ENCODE results near the gene RRN3. TPM values are rescaled to one million over a fixed set of nuclear protein-coding genes. Genes with fewer than 3 reads are reported as not detected.
"Not testable (repeated sequence)": the region's sequence is repeated elsewhere in the genome, so short reads cannot be mapped to it uniquely, and the experiment has no call there.

Gene RRN3
- total RNA-seq, 4 donors from 2014 or later, result 14.0 to 27.8 (median 20.0) TPM

DNA sequence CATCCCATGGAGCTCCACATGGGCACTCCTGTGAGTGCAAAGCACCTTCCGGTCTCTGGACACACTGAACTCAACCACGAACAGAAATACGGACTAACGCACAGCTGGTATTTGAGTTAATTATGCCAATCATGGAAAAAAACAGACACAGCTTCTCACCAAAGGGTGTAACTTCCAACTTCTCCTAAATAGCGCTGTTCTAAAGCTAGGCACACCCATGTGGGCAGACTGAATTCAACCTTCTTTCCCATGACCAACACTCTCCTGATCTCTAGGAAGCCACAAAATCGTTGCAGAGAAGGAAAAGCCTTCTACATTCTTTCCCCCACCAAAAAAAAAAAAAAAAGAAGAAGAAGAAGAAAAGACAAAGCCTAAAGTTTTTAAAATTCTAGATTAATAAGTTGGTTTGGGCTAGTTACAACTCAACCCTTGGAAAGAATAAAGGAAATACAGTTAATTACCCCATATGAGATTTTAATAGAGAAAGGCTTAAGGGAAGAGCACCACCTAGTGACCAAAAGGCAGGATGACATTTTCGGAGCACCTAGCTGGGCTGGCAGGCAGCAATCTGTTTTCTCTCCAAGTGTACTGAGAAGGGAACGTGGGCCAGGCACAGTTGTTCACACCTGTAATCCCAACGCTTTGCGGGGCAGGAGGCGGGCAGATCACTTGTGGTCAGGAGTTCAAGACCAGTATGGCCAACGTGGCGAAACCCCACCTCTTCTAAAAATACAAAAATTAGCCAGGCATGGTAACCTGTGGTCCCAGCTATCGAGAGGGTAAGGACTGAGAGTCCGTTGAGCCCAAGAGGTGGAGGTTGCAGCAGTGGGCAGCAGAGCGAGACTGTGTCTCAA, 21.9 kb downstream of the RRN3 start:
- H3K27ac ChIP-seq; H3K4me1 ChIP-seq; H3K4me3 ChIP-seq; H3K27me3 ChIP-seq; H3K9me3 ChIP-seq; DNase-seq; intact Hi-C loops (cut with DNase I): not testable (repeated sequence)
- TF ChIP-seq CTCF (IDR thresholded peaks at IDR 0.05), result peak in 3 of 6 experiments; percentile 7 to 44 (median 12)
- H3K36me3 ChIP-seq, result peaks cover 10 to 84% (median 20%) of the 10 kb centered on the region in 3 donors
- WGBS, 2 donors, result 57 to 62% methylated on average over 8 to 10 of the region's 16 CpGs

DNA sequence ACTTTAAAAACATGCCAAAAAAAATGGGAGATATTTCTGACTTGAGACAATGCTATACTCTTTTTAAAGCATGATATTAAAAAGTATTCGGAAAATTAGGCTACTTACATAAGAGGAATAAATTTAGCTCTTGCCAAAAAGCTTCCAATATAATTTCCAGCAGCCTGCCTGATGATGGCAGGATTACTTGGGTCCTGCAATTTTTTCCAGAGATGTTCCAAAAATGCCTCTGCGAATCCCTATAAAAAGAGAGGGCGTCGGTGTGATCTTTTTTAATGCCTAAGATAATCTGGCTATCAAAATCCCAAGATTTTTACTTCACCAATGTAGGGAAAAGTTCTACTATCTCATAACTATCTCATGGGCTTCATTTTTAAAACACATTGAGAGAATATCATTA, 23.1 kb downstream of the RRN3 start:
- DNase-seq; H3K27ac ChIP-seq; H3K27me3 ChIP-seq; H3K4me1 ChIP-seq; H3K9me3 ChIP-seq; intact Hi-C loops (cut with DNase I); H3K4me3 ChIP-seq: not testable (repeated sequence)
- 54 to 85% methylated on average over 4 of the region's 4 CpGs for WGBS, 2 donors
- H3K36me3 ChIP-seq, result peaks cover 10 to 79% (median 16%) of the 10 kb centered on the region in 3 donors

- WGBS, 2 donors, result 91 to 94% methylated on average over 6 to 7 of the region's 8 CpGs
- DNase-seq; H3K27ac ChIP-seq; H3K9me3 ChIP-seq; H3K4me1 ChIP-seq; H3K4me3 ChIP-seq; intact Hi-C loops (cut with DNase I); H3K27me3 ChIP-seq: not testable (repeated sequence)
- peaks cover 3 to 86% (median 16%) of the 10 kb centered on the region in 3 donors for H3K36me3 ChIP-seq
Measured at GRCh38 chr16:15066690-15067089, 27.4 kb downstream of the RRN3 start.

DNA sequence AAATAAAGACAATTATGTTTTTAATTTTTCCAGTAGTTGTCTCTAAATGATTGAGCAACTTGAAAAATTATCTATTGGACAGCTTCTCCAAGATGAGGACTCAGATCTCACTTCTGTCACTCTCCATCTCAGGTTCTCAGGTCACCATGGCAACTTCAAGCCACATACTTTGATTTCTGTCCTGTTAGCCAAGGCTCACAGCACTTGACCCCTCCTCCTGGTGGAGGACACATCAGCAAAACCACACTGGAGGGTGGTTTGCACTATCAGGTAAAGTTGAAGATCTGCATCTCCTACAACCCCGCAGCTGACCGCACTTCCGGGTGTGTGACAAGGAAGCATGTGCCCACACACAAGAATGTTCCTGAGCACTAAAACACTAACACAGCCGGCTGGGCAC, 28.1 kb downstream of the RRN3 start:
- DNase-seq; H3K27ac ChIP-seq; H3K4me1 ChIP-seq; H3K9me3 ChIP-seq; H3K27me3 ChIP-seq; H3K4me3 ChIP-seq; intact Hi-C loops (cut with DNase I): not testable (repeated sequence)
- WGBS, 2 donors, result no CpG with 5 or more reads among the region's 4 CpGs
- H3K36me3 ChIP-seq, result peaks cover 8 to 88% (median 22%) of the 10 kb centered on the region in 3 donors

DNA sequence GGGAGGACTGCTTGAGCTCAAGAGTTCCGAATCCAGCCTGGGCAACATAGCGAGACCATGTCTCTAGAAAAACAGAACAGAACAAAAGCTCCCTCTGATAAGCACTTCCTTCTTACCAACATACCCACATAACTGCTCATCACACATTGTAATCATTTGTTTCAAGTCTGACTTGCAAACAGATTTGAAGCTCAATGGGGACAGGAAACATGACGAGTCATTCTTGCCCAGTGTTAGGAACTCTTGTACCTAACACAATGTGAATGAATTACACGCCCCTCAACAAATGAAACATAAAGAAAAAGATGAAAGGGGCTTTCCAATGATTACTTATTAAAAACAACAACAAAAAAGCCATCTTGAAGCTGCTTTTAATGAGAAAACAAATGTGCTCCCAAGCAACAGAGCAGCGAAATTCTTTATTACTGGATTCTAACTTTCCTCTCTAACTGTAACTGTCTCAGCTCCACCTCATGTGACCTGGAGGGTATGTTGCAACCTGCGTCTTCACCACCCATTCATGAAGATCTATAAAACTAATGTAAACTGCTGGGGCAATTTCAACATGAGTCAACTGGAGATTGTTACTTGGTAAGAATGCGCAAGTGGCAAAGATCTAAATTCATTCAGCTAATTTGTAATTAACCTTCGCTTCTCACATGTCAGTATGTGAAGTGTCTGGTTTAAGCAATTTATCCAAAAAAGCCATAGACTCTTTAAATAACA, 31.8 kb downstream of the RRN3 start:
- not testable (repeated sequence) for H3K27ac ChIP-seq

GRCh38 chr16:15059324-15059723, 34.7 kb downstream of the RRN3 start:
- H3K4me3 ChIP-seq, result no peak overlapping the region
- no peak for TF ChIP-seq POLR2A (IDR thresholded peaks at IDR 0.05)
- no peak for TF ChIP-seq CTCF (IDR thresholded peaks at IDR 0.05)
- DNase-seq, result no peak
- H3K9me3 ChIP-seq, result no peaks in the 10 kb centered on the region
- intact Hi-C loops (cut with DNase I), result no loop called here
- H3K4me1 ChIP-seq, result peaks cover 0 to 33% (median 4%) of the 10 kb centered on the region in 3 donors
- peaks cover 8 to 58% (median 8%) of the 10 kb centered on the region in 3 donors for H3K36me3 ChIP-seq
- no peak overlapping the region for H3K27ac ChIP-seq
- no peaks in the 10 kb centered on the region for H3K27me3 ChIP-seq
- 67 to 81% methylated on average over 3 of the region's 3 CpGs for WGBS, 2 donors

More for the DNA sequence above, 31.8 kb downstream of the RRN3 start:
- DNase-seq; H3K9me3 ChIP-seq; intact Hi-C loops (cut with DNase I); H3K27me3 ChIP-seq; H3K4me3 ChIP-seq: not testable (repeated sequence)
- Histone ChIP-seq H3K4me1 (peaks cover 0 to 11% (median 0%) of the 10 kb centered on the region in 3 donors), H3K36me3 (peaks cover 8 to 78% (median 19%) of the 10 kb centered on the region in 3 donors)
- 75 to 77% methylated on average over 8 of the region's 8 CpGs for WGBS, 2 donors

All from esophagus squamous epithelium (tissue), 5 donors.